Right lobe of liver (tissue), 4 donors: Measurements from ENCODE around the gene METAP1.

Source experiments
- CTCF ChIP-seq, 4 donors: fragments of 200-600 bp in 3 of 4; fragments of 450-650 bp in 1 of 4; IDR thresholded peaks; one replicate each; pipeline versions ENCODE4 v1.5.1 to v1.8.0; 2016 to 2022; ENCODE audit warnings: antibody characterized with exemption in 4 of 4, mild to moderate bottlenecking in 2 of 4
- POLR2A ChIP-seq: fragments of 450-650 bp; IDR thresholded peaks from one replicate; pipeline ENCODE4 v1.6.1; 2017; ENCODE audit warnings: antibody characterized with exemption, mild to moderate bottlenecking
- donor health status: DM: no; HTN: no; CAD: no.
- donor health status: DM: no; HTN: no; CAD: no.
- donor health status: DM: no; HTN: yes; CAD: no.

GRCh38 chr4:99028187-99028586 lies 32.7 kb downstream of the METAP1 start:
- no peak for TF ChIP-seq CTCF (IDR thresholded peaks at IDR 0.05)
- no peak for TF ChIP-seq POLR2A
